Measurements from ENCODE around the gene CAPS2.

CAPS2 gene

DNA sequence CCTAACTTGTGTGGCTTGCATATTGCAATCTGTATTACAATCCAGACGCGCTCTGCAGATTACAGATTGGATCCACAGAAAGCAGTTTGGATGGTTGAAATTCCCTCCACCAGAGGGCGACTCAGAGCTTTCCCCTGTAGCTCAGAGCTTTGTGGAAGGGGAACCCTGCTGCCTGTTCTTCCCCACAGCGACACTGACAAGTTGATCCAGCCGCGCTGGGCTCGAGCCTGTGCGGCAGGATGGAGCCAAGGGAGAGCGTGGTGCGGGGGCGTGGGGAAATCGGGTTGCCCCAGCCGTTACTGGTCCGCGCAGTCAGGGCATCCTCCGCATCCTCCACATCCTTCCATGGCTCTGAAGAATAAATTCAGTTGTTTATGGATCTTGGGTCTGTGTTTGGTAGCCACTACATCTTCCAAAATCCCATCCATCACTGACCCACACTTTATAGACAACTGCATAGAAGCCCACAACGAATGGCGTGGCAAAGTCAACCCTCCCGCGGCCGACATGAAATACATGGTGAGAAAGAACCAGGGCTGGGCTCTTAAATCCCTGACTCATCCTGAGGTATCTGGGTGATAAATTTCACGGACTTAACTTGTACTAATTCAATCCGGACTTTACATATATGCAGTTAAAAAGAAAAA is 4.4 kb upstream of the CAPS2 start, which contains the start of gene GLIPR1L1:
Gene GLIPR1L1 (plus strand): TSS at position 287 of the 647 bp plus-strand sequence. CDS start 59 bp downstream, at position 346.
- Histone ChIP-seq H3K9me3 (ENCODE audit: control insufficient read depth, insufficient read depth, low read length) (no peaks in the 10 kb centered on the region), H3K36me3 (ENCODE audit: insufficient read depth, low read length) (no peaks in the 10 kb centered on the region), H3K4me1 (ENCODE audit: insufficient read depth, low read length) (no peaks in the 10 kb centered on the region), H3K9ac (ENCODE audit: low read depth, low read length) (peak within 1 kb of the TSS; percentile 64)

- no peak overlapping the region for H3K9ac ChIP-seq (ENCODE audit: low read depth, low read length)
- no peaks in the 10 kb centered on the region for H3K36me3 ChIP-seq (ENCODE audit: insufficient read depth, low read length)
- H3K4me1 ChIP-seq (ENCODE audit: insufficient read depth, low read length): no peaks in the 10 kb centered on the region
- no peaks in the 10 kb centered on the region for H3K9me3 ChIP-seq (ENCODE audit: control insufficient read depth, insufficient read depth, low read length)
Measured at GRCh38 chr12:75327642-75328041, 2.5 kb downstream of the CAPS2 start.

DNA sequence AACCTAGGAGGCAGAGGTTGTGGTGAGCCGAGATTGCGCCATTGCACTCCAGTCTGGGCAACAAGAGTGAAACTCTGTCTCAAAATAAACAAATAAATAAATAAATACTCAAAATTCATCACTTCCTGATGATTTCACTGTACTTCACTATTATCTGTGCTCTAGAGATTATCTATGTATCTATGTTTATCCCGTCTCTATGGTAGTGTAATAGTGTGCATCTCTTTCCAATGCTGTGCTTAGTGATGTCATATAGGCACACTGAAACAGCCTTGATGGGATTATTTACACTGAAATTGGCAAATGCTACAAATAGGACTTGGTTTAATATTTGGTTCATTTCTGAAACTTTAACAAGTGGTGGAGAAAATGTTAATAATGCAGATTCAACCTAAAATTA is 6.5 kb downstream of the CAPS2 start:
- Histone ChIP-seq H3K36me3 (ENCODE audit: insufficient read depth, low read length) (no peaks in the 10 kb centered on the region), H3K9me3 (ENCODE audit: control insufficient read depth, insufficient read depth, low read length) (no peaks in the 10 kb centered on the region), H3K4me1 (ENCODE audit: insufficient read depth, low read length) (no peaks in the 10 kb centered on the region), H3K9ac (ENCODE audit: low read depth, low read length) (no peak overlapping the region)

GRCh38 chr12:75322464-75322863 is 7.7 kb downstream of the CAPS2 start:
- Histone ChIP-seq H3K36me3 (ENCODE audit: insufficient read depth, low read length) (no peaks in the 10 kb centered on the region), H3K4me1 (ENCODE audit: insufficient read depth, low read length) (no peaks in the 10 kb centered on the region), H3K9me3 (ENCODE audit: control insufficient read depth, insufficient read depth, low read length) (no peaks in the 10 kb centered on the region), H3K9ac (ENCODE audit: low read depth, low read length) (no peak overlapping the region)

DNA sequence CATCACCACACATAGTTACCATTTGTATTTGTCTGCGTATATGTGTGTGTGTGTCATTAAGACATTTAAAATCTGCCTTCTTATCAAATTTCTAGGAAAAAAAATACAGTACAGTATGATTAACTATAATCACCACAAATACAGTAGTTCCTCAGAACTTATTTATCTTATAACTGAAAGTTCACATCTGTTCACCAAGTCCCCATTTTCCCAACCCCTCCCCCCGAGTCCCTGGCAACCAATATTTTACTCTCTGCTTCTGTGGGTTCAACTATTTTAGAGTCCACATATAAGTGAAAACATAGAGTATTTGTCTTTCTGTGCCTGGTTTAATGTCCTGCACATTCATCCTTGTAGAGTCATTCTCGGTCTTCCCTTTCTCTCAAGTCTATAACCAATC is 12.3 kb downstream of the CAPS2 start:
- Histone ChIP-seq H3K4me1 (ENCODE audit: insufficient read depth, low read length) (no peaks in the 10 kb centered on the region), H3K9ac (ENCODE audit: low read depth, low read length) (no peak overlapping the region), H3K36me3 (ENCODE audit: insufficient read depth, low read length) (no peaks in the 10 kb centered on the region), H3K9me3 (ENCODE audit: control insufficient read depth, insufficient read depth, low read length) (no peaks in the 10 kb centered on the region)

- Histone ChIP-seq H3K9me3 (ENCODE audit: control insufficient read depth, insufficient read depth, low read length) (no peaks in the 10 kb centered on the region), H3K36me3 (ENCODE audit: insufficient read depth, low read length) (no peaks in the 10 kb centered on the region)
Measured at GRCh38 chr12:75315518-75315917, 14.6 kb downstream of the CAPS2 start.

DNA sequence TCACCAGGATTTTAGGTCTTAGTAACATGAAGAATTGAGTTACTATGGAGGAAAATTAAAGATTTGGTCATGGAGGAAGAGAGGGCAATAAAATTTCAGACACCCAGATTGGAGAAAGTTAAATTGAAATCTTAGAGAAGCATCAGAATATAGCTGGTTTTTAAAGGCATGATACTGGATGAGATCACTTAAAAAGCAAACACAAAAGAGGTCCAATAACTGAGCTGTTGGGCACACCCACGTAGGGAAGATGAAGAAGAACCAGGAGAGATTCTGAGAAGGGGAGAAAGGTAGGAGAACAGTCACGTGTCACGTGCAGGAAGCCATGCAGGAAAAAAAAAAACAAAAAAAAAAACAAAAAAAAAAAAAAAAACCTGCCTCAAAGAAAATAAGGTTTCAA is 18.8 kb downstream of the CAPS2 start:
- H3K9me3 ChIP-seq (ENCODE audit: control insufficient read depth, insufficient read depth, low read length): no peaks in the 10 kb centered on the region
- H3K9ac ChIP-seq (ENCODE audit: low read depth, low read length): no peak overlapping the region
- H3K4me1 ChIP-seq (ENCODE audit: insufficient read depth, low read length): no peaks in the 10 kb centered on the region
- H3K36me3 ChIP-seq (ENCODE audit: insufficient read depth, low read length): no peaks in the 10 kb centered on the region

More at GRCh38 chr12:75315518-75315917, 14.6 kb downstream of the CAPS2 start:
- no peak overlapping the region for H3K9ac ChIP-seq (ENCODE audit: low read depth, low read length)
- H3K4me1 ChIP-seq (ENCODE audit: insufficient read depth, low read length): no peaks in the 10 kb centered on the region

DNA sequence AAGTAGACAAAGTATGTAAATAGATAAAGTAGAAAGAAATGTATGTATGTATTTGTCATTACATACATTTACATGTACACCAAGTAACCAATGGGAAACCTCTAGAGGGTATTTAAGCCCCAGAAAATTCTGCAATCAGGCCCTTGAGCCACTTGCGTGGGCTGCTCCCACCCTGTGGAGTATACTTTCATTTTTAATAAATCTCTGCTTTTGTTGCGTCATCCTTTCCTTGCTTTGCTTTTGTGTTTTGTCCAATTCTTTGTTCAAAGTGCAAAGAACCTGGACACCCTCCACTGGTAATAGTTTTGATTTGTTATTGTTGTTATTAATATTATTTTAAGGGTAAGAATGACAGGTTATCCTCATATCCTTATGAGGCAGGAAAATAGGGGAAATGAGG is 21.8 kb downstream of the CAPS2 start:
- H3K36me3 ChIP-seq (ENCODE audit: insufficient read depth, low read length): no peaks in the 10 kb centered on the region
- no peaks in the 10 kb centered on the region for H3K4me1 ChIP-seq (ENCODE audit: insufficient read depth, low read length)
- no peak overlapping the region for H3K9ac ChIP-seq (ENCODE audit: low read depth, low read length)
- no peaks in the 10 kb centered on the region for H3K9me3 ChIP-seq (ENCODE audit: control insufficient read depth, insufficient read depth, low read length)

DNA sequence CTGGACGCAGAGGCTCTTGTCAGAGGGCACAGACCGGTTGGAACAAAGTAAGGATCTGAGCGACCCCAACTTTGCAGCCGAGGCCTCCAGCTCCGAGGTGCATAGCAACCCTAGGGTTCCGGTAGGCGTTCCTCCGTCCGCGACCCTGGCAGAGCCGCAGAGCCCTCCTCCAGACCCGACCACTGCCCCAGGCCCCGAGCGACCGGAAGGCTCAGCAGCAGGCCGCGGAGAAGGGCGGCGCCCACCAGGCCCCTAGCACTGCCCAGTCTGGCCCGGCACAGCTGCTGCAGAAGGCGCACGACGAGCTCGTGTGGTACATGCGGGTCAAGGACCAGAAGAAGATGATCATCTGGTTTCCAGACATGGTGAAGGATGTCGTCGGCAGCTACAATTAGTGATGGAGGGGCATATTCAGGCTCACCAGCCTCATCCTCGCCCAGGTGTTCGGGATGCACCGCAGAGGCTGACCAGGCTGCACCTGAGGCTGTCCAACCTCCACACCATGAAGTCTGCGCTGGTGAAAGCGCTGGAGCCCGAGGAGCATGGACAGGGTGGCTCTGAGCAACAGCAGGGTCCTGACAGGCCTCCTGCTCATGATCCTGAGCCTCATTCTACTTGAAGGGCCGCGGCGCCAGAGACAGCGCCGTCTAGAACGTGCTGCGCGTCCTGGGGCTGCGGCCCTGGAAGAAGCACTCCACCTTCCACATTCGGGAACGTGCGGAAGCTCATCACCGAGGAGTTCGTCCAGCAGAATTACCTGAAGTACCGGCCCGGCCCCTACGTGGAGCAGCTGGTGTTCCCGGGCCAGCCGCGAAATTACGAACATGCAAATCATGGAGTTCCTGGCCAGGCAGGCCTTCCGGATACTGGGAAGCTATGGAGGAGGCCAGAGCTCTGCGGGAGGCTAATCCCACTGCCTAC is 24.5 kb downstream of the CAPS2 start:
- Histone ChIP-seq H3K36me3 (ENCODE audit: insufficient read depth, low read length) (no peaks in the 10 kb centered on the region), H3K4me1 (ENCODE audit: insufficient read depth, low read length) (no peaks in the 10 kb centered on the region), H3K9ac (ENCODE audit: low read depth, low read length) (no peak overlapping the region), H3K9me3 (ENCODE audit: control insufficient read depth, insufficient read depth, low read length) (no peaks in the 10 kb centered on the region)

GRCh38 chr12:75302781-75303180 is 27.3 kb downstream of the CAPS2 start:
- Histone ChIP-seq H3K9me3 (ENCODE audit: control insufficient read depth, insufficient read depth, low read length) (no peaks in the 10 kb centered on the region), H3K36me3 (ENCODE audit: insufficient read depth, low read length) (no peaks in the 10 kb centered on the region), H3K4me1 (ENCODE audit: insufficient read depth, low read length) (no peaks in the 10 kb centered on the region), H3K9ac (ENCODE audit: low read depth, low read length) (no peak overlapping the region)

GRCh38 chr12:75302225-75302624 is 27.9 kb downstream of the CAPS2 start:
- H3K9ac ChIP-seq (ENCODE audit: low read depth, low read length): no peak overlapping the region
- no peaks in the 10 kb centered on the region for H3K36me3 ChIP-seq (ENCODE audit: insufficient read depth, low read length)
- no peaks in the 10 kb centered on the region for H3K9me3 ChIP-seq (ENCODE audit: control insufficient read depth, insufficient read depth, low read length)
- H3K4me1 ChIP-seq (ENCODE audit: insufficient read depth, low read length): no peaks in the 10 kb centered on the region

GRCh38 chr12:75294797-75295196 is 35.3 kb downstream of the CAPS2 start:
- Histone ChIP-seq H3K36me3 (ENCODE audit: insufficient read depth, low read length) (no peaks in the 10 kb centered on the region), H3K9me3 (ENCODE audit: control insufficient read depth, insufficient read depth, low read length) (no peaks in the 10 kb centered on the region), H3K9ac (ENCODE audit: low read depth, low read length) (no peak overlapping the region), H3K4me1 (ENCODE audit: insufficient read depth, low read length) (peaks cover 7% of the 10 kb centered on the region; the same call in 1 of the 2 replicates)

- Histone ChIP-seq H3K36me3 (ENCODE audit: insufficient read depth, low read length) (no peaks in the 10 kb centered on the region), H3K9me3 (ENCODE audit: control insufficient read depth, insufficient read depth, low read length) (no peaks in the 10 kb centered on the region), H3K9ac (ENCODE audit: low read depth, low read length) (no peak overlapping the region), H3K4me1 (ENCODE audit: insufficient read depth, low read length) (peaks cover 7% of the 10 kb centered on the region; the same call in 1 of the 2 replicates)
Measured at GRCh38 chr12:75294336-75294735, 35.8 kb downstream of the CAPS2 start.

DNA sequence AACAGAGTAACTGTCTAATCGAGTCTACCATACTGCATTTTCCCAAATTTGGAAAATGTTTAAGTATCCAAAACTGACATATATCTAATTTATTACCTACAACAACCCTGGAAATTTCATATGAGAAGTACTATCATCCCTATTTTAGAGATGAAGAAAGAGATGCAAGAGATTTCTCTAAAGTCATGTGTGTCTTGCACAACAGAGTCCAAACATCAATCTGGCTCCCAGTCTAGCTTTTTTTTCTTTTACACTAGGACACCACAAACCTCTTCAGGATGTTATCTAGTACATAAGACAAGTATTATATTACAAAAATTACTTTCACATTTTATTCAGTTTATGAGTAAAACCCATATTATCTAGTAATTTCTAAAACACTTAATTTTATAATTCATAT is 39.1 kb downstream of the CAPS2 start:
- no peaks in the 10 kb centered on the region for H3K9me3 ChIP-seq (ENCODE audit: control insufficient read depth, insufficient read depth, low read length)
- no peak overlapping the region for H3K9ac ChIP-seq (ENCODE audit: low read depth, low read length)
- peaks cover 7% of the 10 kb centered on the region; the same call in 1 of the 2 replicates for H3K4me1 ChIP-seq (ENCODE audit: insufficient read depth, low read length)
- H3K36me3 ChIP-seq (ENCODE audit: insufficient read depth, low read length): no peaks in the 10 kb centered on the region

DNA sequence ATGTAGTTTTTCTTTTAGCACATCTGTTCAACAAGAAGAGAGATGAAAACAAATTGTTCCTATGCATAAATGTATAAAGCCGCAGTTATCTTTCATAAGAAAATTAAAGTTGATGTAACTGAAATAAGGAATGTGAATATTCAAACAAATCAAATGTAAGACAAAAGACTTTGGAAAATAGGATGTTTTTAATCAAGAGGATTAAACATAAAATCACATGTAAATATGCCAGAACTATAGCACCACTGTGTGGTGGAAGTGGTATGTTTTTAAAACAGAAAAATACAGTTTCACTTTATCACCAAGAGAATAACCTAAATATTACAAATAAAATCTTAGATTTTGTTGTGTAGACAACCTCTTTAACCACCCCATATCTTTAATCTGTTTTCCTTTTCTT is 40.4 kb downstream of the CAPS2 start:
- no peaks in the 10 kb centered on the region for H3K36me3 ChIP-seq (ENCODE audit: insufficient read depth, low read length)
- no peaks in the 10 kb centered on the region for H3K4me1 ChIP-seq (ENCODE audit: insufficient read depth, low read length)
- no peaks in the 10 kb centered on the region for H3K9me3 ChIP-seq (ENCODE audit: control insufficient read depth, insufficient read depth, low read length)

More for the DNA sequence above, 40.4 kb downstream of the CAPS2 start:
- H3K9ac ChIP-seq (ENCODE audit: low read depth, low read length): no peak overlapping the region
